ENCODE results near the gene MC2R.

The MC2R gene

DNA sequence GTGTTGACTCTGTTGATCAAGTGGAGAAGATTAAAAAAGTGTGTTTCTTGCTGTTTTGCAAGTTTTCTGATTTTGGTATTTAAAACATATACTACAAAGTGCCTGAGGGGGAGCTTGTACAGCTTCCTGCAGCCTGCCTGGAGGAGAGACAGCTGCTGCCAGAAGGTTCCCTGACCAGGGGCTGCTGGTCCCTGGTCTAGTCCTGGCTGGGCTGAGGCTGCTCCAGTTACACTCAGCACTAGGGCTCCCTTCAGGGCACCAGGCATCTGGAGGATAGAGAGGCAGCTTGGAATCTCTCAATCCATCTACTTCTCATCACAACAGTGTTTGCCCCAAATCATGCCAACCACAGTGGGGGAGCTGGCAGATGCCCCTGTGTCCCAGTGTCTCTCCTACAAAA is 4.8 kb downstream of the MC2R start:
- TF ChIP-seq LEF1 (IDR thresholded peaks at IDR 0.05; ENCODE audit: borderline replicate concordance): no peak
- TF ChIP-seq HDGF (IDR thresholded peaks at IDR 0.05; ENCODE audit: borderline replicate concordance): no peak
- no peak for TF ChIP-seq ZNF384 (IDR thresholded peaks at IDR 0.05)
- TF ChIP-seq FOXK2 (IDR thresholded peaks at IDR 0.05): no peak
- TF ChIP-seq BHLHE40 (IDR thresholded peaks at IDR 0.05; ENCODE audit: borderline replicate concordance): no peak
- no peak for TF ChIP-seq ARNT (IDR thresholded peaks at IDR 0.05)
- TF ChIP-seq L3MBTL2 (conservative IDR thresholded peaks at IDR 0.05): no peak
- no peak for TF ChIP-seq CTBP1 (IDR thresholded peaks at IDR 0.05; ENCODE audit: borderline replicate concordance)
- TF ChIP-seq ELF4 (IDR thresholded peaks at IDR 0.05): no peak
- no peak for TF ChIP-seq FOXA1 (IDR thresholded peaks at IDR 0.05)
- DNase-seq (ENCODE audit: extremely low spot score): no peak
- POLR2A ChIA-PET: no interaction called here
- CTCF ChIA-PET: no interaction called here

DNA sequence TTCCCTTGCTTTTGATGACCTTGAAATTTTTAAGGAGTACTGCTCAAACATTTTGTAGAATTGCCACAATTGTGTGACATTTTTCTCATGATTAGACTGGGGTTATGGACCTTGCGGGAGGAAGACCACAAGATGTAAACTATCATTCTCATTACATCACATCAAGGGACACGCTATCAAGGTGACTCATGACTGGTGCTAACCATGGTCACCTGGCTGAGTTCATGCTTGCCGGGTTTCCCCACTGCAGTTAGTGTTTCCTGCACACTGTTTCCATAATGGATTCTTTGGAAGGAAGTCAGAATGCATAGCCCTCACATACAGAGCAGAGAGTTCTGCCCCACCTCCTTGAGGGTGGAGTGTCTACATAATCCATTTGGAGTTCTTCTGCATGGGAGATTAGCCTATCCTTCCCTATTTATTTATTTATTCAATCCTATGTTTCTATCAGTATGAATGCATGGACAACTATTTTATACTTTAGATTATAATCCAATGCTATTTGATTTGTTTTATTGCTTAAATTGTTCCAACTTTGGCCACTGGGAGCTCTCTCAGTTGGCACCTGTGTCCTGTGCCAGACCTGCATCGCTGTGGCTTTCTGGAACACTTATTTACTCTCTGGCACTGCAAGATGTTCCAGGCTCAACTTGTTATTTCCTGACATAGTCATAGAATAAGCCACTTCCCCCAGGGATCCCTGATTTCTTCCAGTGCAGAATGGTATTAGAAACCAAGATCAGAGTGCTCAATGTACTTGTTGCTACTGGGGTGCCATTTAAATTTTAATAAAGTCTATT is 6.0 kb downstream of the MC2R start:
- no peak for TF ChIP-seq ZNF384 (IDR thresholded peaks at IDR 0.05)
- no peak for TF ChIP-seq SP1 (IDR thresholded peaks at IDR 0.05)
- CTCF ChIA-PET: no interaction called here
- no peak for DNase-seq (ENCODE audit: extremely low spot score)
- POLR2A ChIA-PET: no interaction called here

DNA sequence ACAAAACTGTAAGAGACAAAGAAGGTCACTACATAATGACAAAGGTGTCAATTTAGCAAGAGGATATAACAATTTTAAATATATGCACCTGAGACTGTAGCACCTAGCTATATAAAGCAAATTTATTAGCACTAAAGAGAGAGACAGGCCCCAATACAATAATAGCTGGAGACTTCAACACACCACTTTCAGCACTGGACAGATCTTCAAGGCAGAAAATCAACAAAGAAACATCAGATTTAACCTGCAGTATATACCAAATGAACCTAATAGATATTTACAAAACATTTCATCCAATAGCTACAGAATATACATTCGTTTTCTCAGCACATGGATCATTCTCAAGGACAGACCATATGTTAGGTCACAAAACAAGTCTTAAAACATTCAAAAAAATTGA is 14.7 kb downstream of the MC2R start:
- TF ChIP-seq NFRKB (IDR thresholded peaks at IDR 0.05): no peak
- no peak for TF ChIP-seq FOXA1 (IDR thresholded peaks at IDR 0.05)
- TF ChIP-seq SP1 (IDR thresholded peaks at IDR 0.05): no peak
- TF ChIP-seq BHLHE40 (IDR thresholded peaks at IDR 0.05; ENCODE audit: borderline replicate concordance): no peak
- no peak for TF ChIP-seq SUZ12 (IDR thresholded peaks at IDR 0.05)
- TF ChIP-seq FOXM1 (IDR thresholded peaks at IDR 0.05; ENCODE audit: borderline replicate concordance): no peak
- TF ChIP-seq LEF1 (IDR thresholded peaks at IDR 0.05; ENCODE audit: borderline replicate concordance): no peak
- no peak for TF ChIP-seq TARDBP (IDR thresholded peaks at IDR 0.05)
- TF ChIP-seq FOXK2 (IDR thresholded peaks at IDR 0.05): no peak
- TF ChIP-seq ELF4 (IDR thresholded peaks at IDR 0.05): no peak
- TF ChIP-seq ARNT (IDR thresholded peaks at IDR 0.05): no peak
- TF ChIP-seq L3MBTL2 (conservative IDR thresholded peaks at IDR 0.05): no peak
- TF ChIP-seq CTBP1 (IDR thresholded peaks at IDR 0.05; ENCODE audit: borderline replicate concordance): no peak
- TF ChIP-seq HDGF (IDR thresholded peaks at IDR 0.05; ENCODE audit: borderline replicate concordance): no peak
- TF ChIP-seq, protein P1, sequence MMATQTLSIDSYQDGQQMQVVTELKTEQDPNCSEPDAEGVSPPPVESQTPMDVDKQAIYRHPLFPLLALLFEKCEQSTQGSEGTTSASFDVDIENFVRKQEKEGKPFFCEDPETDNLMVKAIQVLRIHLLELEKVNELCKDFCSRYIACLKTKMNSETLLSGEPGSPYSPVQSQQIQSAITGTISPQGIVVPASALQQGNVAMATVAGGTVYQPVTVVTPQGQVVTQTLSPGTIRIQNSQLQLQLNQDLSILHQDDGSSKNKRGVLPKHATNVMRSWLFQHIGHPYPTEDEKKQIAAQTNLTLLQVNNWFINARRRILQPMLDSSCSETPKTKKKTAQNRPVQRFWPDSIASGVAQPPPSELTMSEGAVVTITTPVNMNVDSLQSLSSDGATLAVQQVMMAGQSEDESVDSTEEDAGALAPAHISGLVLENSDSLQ (IDR thresholded peaks at IDR 0.05): no peak
- TF ChIP-seq ZNF384 (IDR thresholded peaks at IDR 0.05): no peak
- POLR2A ChIA-PET: no interaction called here
- no peak for DNase-seq (ENCODE audit: extremely low spot score)
- CTCF ChIA-PET: no interaction called here

DNA sequence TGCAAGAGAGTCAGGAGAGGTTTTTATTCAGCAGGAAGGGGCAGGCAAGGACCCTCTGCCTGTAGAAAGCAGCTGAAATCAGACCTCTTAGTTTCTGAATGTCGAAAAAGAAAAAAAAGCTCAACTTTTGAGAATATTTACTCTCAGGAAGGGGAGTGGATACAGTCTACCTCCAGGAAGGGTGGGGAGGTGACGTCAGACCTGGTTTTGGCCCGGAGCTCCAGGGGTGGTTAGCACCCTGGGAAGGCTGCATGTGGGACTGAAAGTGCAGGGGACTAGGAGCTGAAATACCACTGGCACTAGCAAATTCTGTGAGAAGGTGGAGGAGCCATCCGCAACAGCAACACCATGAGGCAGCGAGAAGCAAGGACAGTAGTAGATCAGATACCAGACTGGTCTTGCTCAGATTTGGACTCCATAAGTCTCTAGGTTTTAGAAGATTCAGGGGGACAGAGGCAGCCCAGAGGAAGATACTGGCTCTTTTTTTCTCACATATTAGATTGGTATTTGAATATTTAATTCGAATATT is 19.8 kb downstream of the MC2R start:
- TF ChIP-seq L3MBTL2 (conservative IDR thresholded peaks at IDR 0.05) (no peak), FOXK2 (IDR thresholded peaks at IDR 0.05) (no peak), NFRKB (IDR thresholded peaks at IDR 0.05) (no peak), FOXM1 (IDR thresholded peaks at IDR 0.05; ENCODE audit: borderline replicate concordance) (no peak), FOXA1 (IDR thresholded peaks at IDR 0.05) (no peak), HDGF (IDR thresholded peaks at IDR 0.05; ENCODE audit: borderline replicate concordance) (no peak), ARNT (IDR thresholded peaks at IDR 0.05) (no peak), TARDBP (IDR thresholded peaks at IDR 0.05) (no peak), ZNF384 (IDR thresholded peaks at IDR 0.05) (no peak), SP1 (IDR thresholded peaks at IDR 0.05) (no peak), LEF1 (IDR thresholded peaks at IDR 0.05; ENCODE audit: borderline replicate concordance) (no peak), BHLHE40 (IDR thresholded peaks at IDR 0.05; ENCODE audit: borderline replicate concordance) (no peak), CTBP1 (IDR thresholded peaks at IDR 0.05; ENCODE audit: borderline replicate concordance) (no peak), SUZ12 (IDR thresholded peaks at IDR 0.05) (no peak), ELF4 (IDR thresholded peaks at IDR 0.05) (no peak)
- TF ChIP-seq, protein P1 (IDR thresholded peaks at IDR 0.05): no peak
- no peak for DNase-seq (ENCODE audit: extremely low spot score)
- CTCF ChIA-PET: no interaction called here
- POLR2A ChIA-PET: no interaction called here

DNA sequence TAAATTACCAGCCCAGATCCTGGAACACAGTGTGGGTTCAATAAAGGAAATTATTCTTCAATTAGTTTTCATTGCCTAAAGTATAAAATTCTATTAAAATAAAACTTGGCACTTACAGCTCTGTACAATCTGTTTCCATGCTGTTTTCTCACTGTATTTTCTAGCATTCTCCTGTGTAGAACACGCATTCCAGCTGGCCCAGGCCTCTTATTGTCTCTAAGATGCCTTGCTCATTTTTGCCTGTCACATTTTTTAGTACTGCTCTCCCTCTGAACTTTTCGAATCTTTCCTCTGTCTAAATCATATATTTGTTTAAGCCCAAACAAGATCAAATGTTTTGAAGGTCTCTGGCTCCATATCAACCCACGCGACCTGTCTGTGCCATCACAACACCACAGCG is 20.8 kb downstream of the MC2R start:
- no peak for DNase-seq (ENCODE audit: extremely low spot score)
- CTCF ChIA-PET: no interaction called here
- TF ChIP-seq ARNT (IDR thresholded peaks at IDR 0.05): no peak
- TF ChIP-seq HDGF (IDR thresholded peaks at IDR 0.05; ENCODE audit: borderline replicate concordance): no peak
- TF ChIP-seq FOXK2 (IDR thresholded peaks at IDR 0.05): no peak
- no peak for TF ChIP-seq BHLHE40 (IDR thresholded peaks at IDR 0.05; ENCODE audit: borderline replicate concordance)
- TF ChIP-seq ZNF384 (IDR thresholded peaks at IDR 0.05): no peak
- TF ChIP-seq FOXM1 (IDR thresholded peaks at IDR 0.05; ENCODE audit: borderline replicate concordance): no peak
- TF ChIP-seq, protein P1 (IDR thresholded peaks at IDR 0.05): no peak
- TF ChIP-seq FOXA1 (IDR thresholded peaks at IDR 0.05): no peak
- no peak for TF ChIP-seq CTBP1 (IDR thresholded peaks at IDR 0.05; ENCODE audit: borderline replicate concordance)
- no peak for TF ChIP-seq SUZ12 (IDR thresholded peaks at IDR 0.05)
- TF ChIP-seq L3MBTL2 (conservative IDR thresholded peaks at IDR 0.05): no peak
- TF ChIP-seq LEF1 (IDR thresholded peaks at IDR 0.05; ENCODE audit: borderline replicate concordance): no peak
- TF ChIP-seq ELF4 (IDR thresholded peaks at IDR 0.05): no peak
- POLR2A ChIA-PET: no interaction called here

DNA sequence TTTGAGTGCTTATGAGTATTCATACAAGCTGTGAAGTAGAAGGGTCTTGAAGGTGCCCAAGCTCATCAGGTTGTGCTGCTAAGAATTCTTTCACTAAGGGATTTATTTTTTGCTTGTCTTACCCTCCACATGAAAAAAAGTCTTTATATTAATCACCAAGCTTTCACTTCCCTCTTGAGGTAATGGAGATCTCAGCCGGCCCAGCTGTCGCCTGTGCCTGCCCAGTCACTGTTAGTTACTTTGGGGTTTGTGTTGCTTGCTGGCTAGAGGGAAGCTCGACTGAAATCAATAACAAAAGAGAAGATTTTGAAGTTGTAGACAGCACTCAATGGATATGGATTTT is 21.9 kb downstream of the MC2R start:
- ChIA-PET CTCF (no interaction called here), POLR2A (no interaction called here)
- DNase-seq (ENCODE audit: extremely low spot score): no peak
- TF ChIP-seq BHLHE40 (IDR thresholded peaks at IDR 0.05; ENCODE audit: borderline replicate concordance) (no peak), ZNF384 (IDR thresholded peaks at IDR 0.05) (no peak), NFRKB (IDR thresholded peaks at IDR 0.05) (no peak), FOXA1 (IDR thresholded peaks at IDR 0.05) (no peak), FOXK2 (IDR thresholded peaks at IDR 0.05) (no peak), FOXM1 (IDR thresholded peaks at IDR 0.05; ENCODE audit: borderline replicate concordance) (no peak), TARDBP (IDR thresholded peaks at IDR 0.05) (no peak), L3MBTL2 (conservative IDR thresholded peaks at IDR 0.05) (no peak), SP1 (IDR thresholded peaks at IDR 0.05) (no peak)
- TF ChIP-seq, protein P1 (IDR thresholded peaks at IDR 0.05): no peak
